GM19463 (cell line): ENCODE results near the gene MBD3.
"Not testable (repeated sequence)": the region's sequence is repeated elsewhere in the genome, so short reads cannot be mapped to it uniquely, and the experiment has no call there.

Experiments used
- ATAC-seq: cut with Tn5 transposase; IDR thresholded peaks from one replicate; pipeline ENCODE4 v1.9.1; 2021; ENCODE audit warnings: mild to moderate bottlenecking, moderate library complexity; ENCODE audit not compliant: unreplicated experiment

MBD3 gene

DNA sequence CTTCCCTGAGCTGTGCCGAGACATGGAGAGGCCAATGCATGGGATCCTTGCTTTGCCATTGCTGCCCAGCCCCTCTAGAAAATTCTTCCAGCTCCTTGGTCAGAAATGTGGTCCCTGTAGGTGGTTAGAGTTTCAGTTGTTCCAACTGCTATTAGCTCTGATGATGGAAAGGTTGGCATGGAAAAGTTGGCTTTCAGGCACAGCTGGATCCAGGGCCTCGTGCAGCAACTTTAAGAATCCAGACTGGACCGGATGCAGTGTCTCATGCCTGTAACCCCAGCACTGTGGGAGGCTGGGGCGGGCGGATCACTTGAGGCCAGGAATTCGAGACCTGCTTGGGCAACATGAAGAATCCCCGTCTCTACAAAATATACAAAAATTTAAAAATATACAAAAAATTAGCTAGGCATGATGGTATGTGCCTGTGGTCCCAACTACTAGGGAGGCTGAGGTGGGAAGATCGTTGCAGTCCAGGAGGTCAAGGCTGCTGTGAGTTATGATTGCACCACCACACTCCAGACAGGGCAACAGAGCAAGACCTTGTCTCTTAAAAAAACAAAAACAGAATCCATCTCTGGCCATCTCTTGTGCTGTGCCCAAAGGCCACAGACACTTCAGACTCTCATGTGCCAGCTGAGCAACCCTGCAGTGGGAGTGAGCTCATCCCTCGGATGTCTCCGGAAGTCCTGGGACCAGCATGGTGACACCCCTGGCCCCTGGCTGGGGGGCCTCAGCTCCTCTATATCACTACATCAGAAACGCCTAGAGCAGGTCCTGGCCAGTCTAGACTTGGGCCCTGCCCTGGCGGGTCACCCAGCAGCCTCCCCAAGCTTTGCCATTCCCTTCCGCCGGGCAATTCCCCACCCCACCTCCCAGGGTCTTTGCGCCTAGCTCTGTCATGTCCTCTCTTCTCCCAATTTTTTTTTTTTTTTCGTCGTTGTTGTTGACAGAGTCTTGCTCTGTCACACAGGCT, 41.3 kb downstream of the MBD3 start:
- ATAC-seq: no peak

GRCh38 chr19:1549332-1549945, 43.2 kb downstream of the MBD3 start:
- ATAC-seq: no peak

- ATAC-seq: no peak
These were observed 52.2 kb downstream of the MBD3 start for GRCh38 chr19:1540365-1540925.

DNA sequence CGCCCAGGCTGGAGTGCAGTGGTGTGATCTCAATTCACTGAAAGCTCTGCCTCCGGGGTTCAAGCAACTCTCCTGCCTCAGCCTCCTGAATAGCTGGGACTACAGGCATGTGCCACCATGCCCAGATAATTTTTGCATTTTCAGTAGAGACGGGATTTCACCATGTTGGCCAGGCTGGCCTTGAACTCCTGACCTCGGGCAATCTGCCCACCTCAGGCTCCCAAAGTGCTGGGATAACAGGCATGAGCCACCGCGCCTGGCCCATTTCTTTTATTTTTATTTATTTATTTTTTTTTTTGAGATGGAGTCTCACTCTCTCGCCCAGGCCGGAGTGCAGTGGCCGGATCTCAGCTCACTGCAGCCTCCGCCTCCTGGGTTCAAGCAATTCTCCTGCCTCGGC, 52.9 kb downstream of the MBD3 start:
- ATAC-seq: not testable (repeated sequence)

DNA sequence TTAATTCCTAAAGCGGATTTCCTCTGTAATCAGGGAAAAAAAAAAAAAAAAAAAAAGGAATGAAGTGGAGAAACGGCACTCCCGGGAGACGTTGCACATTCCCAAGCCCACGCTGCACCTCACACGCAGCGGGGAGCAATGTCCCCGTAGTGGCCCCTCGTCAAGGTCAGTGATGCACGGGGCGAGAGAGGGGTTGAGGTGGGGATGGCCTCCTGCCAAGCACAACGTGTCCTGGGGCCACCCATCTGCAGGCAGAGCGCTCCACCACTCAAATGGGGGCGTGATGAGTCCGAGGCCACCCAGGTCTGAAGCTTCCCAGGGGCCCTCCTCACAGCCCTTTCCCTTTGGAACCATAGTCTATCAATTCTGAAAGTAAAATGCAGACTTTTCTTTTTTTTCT, 53.7 kb downstream of the MBD3 start:
- ATAC-seq: no peak

GRCh38 chr19:1535699-1536098, 57.0 kb downstream of the MBD3 start:
- not testable (repeated sequence) for ATAC-seq

GRCh38 chr19:1534972-1535371, 57.7 kb downstream of the MBD3 start:
- ATAC-seq: no peak

DNA sequence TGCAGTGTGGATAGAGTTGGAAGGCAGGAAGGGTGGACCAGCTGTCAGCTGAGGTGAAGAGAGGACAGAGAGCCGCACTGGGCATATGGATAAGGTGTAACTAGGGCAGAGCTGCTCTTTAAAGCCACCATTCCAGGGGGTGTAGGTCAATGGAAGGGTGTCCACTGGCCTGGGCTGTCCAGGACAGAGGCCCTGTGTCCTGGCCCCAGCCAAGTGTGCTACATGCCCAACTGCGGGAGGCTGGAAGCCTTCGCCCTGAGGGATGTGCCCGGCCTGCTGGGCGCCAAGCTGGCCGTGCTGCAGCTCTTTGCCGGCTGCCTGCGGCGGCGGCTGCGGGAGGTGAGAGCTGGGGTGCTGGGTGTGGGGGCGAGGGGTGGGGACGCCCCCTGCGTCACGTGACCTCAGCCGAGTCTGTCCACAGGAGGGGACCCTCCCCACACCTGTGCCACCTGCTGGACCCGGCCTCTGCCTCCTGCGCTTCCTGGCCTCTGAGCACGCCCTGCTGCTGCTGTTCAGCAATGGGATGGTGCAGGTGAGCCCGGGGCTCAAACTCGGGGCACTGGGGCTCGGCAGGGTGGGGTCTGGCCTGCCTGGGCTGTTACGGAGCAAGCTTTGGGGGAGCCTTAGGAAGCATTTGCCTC, 59.0 kb downstream of the MBD3 start:
- ATAC-seq: no peak

DNA sequence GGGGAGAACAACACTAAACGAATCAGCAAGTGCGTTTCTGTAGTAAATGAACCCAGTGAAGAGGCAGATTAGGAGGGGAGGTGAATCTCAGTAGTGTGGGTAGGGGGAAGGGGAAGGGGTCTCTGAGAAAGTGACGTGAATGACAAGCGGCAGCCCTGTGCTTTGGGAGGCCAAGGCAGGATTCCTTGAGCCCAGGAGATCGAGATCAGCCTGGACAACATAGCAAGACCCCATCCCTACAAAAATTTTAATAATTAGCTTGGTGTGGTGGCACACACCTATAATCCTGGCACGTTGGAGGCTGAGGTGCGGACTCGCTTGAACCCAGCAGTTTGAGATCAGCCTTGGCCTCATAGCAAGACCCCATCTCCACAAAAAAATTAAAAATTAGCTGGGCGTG, 60.7 kb downstream of the MBD3 start:
- ATAC-seq: no peak

DNA sequence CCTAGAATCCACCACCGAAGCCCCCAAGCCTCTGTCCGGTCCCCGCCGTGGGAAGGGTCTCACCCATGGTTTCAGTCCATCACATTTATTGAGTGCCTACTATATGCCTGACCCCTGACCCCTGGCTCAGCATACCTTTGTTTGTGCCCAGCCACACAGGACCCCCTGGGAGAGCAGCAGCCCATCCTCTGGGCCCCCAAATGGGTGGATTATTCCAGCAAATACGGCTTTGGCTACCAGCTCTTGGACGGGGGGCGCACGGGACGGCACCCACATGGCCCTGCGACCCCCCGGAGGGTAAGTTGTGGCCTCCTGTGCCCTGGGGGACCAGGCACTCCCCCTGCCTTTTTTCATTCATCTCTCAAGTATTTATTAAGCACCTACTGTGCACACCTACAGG, 61.1 kb downstream of the MBD3 start:
- ATAC-seq: no peak

DNA sequence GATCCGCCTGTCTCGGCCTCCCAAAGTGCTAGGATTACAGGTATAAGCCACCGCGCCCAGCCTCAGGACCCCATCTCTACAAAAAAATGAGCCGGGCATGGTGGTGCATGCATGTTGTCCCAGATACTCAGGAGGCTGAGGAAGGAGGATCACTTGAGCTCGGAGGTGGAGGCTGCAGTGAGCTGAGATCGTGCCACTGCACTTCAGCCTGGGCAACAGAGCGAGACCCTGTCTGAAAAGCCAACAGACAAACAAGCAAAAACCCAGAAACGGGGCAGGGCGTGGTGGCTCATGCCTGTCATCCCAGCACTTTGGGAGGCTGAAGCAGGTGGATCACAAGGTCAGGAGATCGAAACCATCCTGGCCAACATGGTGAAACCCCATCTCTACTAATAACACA, 61.8 kb downstream of the MBD3 start:
- ATAC-seq: not testable (repeated sequence)

DNA sequence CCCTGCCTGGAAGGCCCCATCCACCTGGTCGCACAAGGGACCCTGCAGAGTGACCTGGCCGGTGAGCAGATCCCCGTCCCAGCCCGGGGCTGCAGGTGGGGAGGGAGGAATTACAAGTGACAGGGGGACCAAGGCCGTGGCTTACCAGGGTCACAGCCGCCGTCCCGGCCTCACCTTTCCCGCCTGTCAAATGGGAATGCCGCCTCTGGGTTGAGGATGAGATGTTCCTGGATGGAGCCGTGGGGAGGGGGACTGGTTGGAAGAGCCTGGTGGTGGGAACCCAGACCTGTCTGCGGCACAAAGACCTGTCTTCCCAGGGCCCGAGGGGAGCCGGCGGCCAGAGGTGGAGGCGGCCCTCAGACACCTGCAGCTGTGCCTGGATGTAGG, 63.2 kb downstream of the MBD3 start:
- no peak for ATAC-seq

DNA sequence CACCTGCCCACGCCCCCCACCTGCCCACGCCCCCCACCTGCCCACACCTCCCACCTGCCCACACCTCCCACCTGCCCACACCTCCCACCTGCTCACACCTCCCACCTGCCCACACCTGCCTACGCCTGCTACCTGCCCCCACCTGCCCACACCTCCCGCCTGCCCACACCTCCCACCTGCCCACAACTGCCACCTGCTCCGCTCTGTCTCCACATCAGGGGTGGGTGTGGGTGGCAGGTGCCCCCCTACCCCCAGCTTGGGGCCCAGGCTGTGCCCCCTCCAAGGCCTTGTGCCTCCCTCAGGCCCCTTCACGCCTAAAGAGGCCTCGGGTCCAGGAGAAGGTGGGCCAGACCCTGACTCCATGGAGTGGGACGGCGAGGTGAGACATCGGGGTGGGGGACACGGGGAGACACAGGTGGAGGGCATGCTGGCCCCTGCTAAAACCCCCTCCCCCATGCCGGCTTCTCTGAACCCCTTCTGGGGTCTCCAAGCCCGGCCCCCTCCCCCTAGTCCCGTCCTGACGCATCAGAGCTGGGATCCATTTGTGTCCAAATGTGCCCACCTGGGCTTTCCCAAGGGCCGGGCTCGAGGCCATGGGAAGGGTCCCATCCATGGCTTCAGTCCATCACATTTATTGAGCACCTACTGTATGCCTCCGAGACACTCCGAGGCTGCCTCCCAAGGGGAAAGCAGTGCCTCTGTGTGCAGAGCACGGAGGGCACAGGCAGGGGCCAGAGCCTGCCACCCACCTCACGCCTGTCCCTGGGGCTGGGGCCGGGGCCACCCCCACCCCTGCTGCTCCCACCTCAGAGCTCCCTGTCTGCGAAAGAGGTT, 63.9 kb downstream of the MBD3 start:
- ATAC-seq: no peak

DNA sequence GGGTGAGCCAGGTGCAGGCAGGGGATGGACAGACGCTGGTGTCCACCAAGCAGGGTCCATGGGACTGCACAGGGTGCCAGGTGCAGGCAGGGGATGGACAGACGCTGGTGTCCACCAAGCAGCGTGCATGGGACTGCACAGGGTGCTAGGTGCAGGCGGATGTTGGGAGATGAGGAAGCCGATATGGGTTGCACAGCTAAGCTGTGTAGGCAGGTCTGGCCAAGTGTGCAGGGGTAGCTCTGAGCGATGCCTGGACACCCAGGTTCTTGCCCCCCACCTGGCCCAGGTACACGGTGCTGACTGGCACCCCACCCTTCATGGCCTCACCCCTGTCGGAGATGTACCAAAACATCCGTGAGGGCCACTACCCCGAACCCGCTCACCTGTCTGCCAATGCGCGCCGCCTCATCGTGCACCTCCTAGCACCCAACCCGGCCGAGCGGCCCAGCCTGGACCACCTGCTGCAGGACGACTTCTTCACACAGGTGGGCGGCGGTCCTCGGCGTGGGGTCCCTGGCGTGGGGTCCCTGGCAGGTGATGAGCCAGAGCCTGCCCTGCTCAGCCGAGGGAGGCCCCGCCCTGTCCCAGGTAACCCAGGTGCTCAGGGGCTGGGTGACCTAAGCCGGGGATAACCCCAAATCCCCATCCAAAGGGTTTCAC, 64.9 kb downstream of the MBD3 start:
- no peak for ATAC-seq

DNA sequence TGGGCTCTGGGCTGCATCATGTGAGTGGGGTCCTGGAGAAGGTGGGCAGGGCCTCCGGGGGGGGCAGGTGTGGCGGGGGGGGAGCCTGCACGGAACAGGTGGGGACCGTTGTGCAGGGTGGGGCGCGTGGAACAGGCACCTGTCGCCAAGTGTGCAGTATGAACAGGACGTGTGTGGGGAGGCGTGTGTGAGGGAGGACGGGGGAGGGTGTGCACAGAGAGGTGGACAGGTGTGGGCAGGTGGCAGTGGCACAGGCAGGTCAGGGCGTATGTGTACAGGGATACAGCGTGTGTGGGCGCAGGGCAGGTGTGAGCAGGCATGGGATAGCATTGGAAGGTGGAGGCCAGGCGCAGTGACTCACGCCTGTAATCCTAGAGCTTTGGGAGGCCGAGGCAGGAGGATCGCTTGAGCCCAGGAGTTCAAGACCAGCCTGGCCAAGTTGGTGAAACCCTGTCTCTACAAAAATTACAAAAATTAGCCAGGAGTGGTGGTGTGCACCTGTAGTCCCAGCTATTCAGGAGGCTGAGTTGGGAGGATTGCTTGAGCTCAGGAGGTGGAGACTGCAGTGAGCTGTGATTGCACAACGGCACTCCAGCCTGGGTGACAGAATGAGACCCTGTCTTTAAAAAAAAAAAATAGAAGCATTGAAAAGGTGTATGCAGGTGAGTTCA, 65.6 kb downstream of the MBD3 start:
- ATAC-seq: no peak

- no peak for ATAC-seq
These were observed 66.4 kb downstream of the MBD3 start for GRCh38 chr19:1526066-1526778.

GRCh38 chr19:1525343-1525742, 67.3 kb downstream of the MBD3 start:
- ATAC-seq: no peak

- ATAC-seq: no peak
These were observed 67.7 kb downstream of the MBD3 start for GRCh38 chr19:1524972-1525325.
